ENCODE results near the gene AUNIP. TPM values are rescaled to one million over a fixed set of nuclear protein-coding genes. Genes with fewer than 3 reads are reported as not detected.

Gene AUNIP
- polyA plus RNA-seq, 2 of the 4 experiments (the other 2 are of a cell fraction): 6.5 to 8.4 TPM

DNA sequence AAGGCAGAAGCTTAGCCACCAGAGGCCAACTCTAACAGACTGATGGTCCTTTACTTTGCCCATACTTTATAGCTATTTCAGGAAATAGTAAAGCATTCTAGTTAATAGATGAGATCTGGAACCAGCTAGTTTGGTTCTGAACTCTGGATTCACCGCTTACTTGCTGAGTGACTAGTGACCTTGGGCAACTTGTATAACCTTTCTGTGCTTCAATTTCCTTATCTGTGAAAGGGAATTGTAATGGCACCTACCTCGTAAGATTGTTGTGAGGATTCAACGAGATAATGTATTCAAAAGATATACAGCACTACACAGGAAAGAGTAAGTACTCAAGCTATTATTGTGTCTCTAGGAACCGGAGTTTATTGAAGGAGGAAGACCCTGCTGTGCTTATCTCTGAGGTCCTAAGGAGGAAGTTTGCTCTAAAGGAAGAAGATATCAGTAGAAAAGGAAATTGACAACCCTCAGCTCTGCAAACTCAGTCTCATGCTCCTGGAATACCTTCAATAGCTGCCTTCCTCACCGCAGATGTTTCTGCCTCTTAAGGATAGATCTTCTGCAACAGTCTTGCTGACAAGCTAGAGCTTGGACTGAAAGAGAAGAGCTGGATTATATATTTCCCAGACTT is 27.6 kb downstream of the AUNIP start:
- H3K4me2 ChIP-seq: no peak overlapping the region
- FAIRE-seq (no peak), ATAC-seq (no peak), DNase-seq (ENCODE audit: low read depth in 1 of 2, low spot score in 1 of 2) (no peak)
- H3K4me3 ChIP-seq: no peak overlapping the region
- no peaks in the 10 kb centered on the region for H3K9me3 ChIP-seq
- CTCF ChIA-PET: interaction anchor here (1.2 to 1.8 kb wide), 4 partner anchors 9 to 64 kb away, joined by 3 to 5 read pairs (median 4); partner anchors contain the start of gene PAQR7
- WGBS (ENCODE audit: missing lambda C conversion rate): 91% methylated on average over 5 of the region's 5 CpGs
- POLR2A ChIA-PET: no interaction called here
- TF ChIP-seq, protein P1, sequence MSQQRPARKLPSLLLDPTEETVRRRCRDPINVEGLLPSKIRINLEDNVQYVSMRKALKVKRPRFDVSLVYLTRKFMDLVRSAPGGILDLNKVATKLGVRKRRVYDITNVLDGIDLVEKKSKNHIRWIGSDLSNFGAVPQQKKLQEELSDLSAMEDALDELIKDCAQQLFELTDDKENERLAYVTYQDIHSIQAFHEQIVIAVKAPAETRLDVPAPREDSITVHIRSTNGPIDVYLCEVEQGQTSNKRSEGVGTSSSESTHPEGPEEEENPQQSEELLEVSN (IDR thresholded peaks at IDR 0.05; ENCODE audit: borderline replicate concordance, low read depth): no peak
- no peak for TF ChIP-seq NPAS2 (CRISPR knock-in tag; IDR thresholded peaks at IDR 0.05; ENCODE audit: borderline replicate concordance)
- H3K4me1 ChIP-seq: no peaks in the 10 kb centered on the region
- H3K27ac ChIP-seq: no peak overlapping the region

DNA sequence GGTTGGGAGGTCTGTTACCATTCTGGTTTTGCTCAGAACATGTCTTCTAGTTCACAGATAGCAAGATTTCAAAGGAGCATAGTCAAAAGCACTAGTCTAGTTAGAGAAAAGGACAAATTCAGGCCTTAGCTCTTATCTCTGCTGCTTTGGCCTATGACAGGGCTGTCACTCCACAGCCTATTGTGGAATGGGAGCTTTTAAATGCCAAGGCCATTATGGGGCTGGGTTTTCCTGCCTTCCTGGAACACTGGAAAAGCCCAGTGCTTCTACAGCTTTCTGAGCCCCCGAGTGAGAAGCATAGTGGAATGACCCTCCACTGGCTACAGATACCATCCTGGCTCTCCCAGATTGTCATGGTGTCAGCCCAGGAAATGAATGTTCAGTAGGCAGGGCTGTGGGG is 30.2 kb downstream of the AUNIP start:
- POLR2A ChIA-PET: interaction anchor here (0.5 kb wide), 1 partner anchor 306 kb away, joined by 3 read pairs; no protein-coding TSS in a partner anchor
- 89% methylated on average over 1 of the region's 1 CpG for WGBS (ENCODE audit: missing lambda C conversion rate)
- no peak overlapping the region for H3K4me3 ChIP-seq

More for the DNA sequence above, 30.2 kb downstream of the AUNIP start:
- TF ChIP-seq, protein P2, sequence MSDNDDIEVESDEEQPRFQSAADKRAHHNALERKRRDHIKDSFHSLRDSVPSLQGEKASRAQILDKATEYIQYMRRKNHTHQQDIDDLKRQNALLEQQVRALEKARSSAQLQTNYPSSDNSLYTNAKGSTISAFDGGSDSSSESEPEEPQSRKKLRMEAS (IDR thresholded peaks at IDR 0.05): no peak
- TF ChIP-seq, protein P3, sequence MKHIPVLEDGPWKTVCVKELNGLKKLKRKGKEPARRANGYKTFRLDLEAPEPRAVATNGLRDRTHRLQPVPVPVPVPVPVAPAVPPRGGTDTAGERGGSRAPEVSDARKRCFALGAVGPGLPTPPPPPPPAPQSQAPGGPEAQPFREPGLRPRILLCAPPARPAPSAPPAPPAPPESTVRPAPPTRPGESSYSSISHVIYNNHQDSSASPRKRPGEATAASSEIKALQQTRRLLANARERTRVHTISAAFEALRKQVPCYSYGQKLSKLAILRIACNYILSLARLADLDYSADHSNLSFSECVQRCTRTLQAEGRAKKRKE (CRISPR knock-in tag; IDR thresholded peaks at IDR 0.05; ENCODE audit: low read depth): no peak
- TF ChIP-seq, protein P4, sequence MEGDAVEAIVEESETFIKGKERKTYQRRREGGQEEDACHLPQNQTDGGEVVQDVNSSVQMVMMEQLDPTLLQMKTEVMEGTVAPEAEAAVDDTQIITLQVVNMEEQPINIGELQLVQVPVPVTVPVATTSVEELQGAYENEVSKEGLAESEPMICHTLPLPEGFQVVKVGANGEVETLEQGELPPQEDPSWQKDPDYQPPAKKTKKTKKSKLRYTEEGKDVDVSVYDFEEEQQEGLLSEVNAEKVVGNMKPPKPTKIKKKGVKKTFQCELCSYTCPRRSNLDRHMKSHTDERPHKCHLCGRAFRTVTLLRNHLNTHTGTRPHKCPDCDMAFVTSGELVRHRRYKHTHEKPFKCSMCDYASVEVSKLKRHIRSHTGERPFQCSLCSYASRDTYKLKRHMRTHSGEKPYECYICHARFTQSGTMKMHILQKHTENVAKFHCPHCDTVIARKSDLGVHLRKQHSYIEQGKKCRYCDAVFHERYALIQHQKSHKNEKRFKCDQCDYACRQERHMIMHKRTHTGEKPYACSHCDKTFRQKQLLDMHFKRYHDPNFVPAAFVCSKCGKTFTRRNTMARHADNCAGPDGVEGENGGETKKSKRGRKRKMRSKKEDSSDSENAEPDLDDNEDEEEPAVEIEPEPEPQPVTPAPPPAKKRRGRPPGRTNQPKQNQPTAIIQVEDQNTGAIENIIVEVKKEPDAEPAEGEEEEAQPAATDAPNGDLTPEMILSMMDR (IDR thresholded peaks at IDR 0.05): no peak
- TF ChIP-seq KDM5A (IDR thresholded peaks at IDR 0.05): no peak
- TF ChIP-seq KDM1A (IDR thresholded peaks at IDR 0.05; ENCODE audit: low read depth): no peak
- no peak for TF ChIP-seq MAZ (IDR thresholded peaks at IDR 0.05; ENCODE audit: borderline replicate concordance, low read depth, low read length)
- no peak for TF ChIP-seq HOXB13 (CRISPR knock-in tag; IDR thresholded peaks at IDR 0.05; ENCODE audit: low read depth)
- TF ChIP-seq, protein P5, sequence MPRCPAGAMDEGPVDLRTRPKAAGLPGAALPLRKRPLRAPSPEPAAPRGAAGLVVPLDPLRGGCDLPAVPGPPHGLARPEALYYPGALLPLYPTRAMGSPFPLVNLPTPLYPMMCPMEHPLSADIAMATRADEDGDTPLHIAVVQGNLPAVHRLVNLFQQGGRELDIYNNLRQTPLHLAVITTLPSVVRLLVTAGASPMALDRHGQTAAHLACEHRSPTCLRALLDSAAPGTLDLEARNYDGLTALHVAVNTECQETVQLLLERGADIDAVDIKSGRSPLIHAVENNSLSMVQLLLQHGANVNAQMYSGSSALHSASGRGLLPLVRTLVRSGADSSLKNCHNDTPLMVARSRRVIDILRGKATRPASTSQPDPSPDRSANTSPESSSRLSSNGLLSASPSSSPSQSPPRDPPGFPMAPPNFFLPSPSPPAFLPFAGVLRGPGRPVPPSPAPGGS (IDR thresholded peaks at IDR 0.05): no peak
- TF ChIP-seq POLR2AphosphoS2 (conservative IDR thresholded peaks at IDR 0.05; ENCODE audit: low read length): no peak
- no peak for TF ChIP-seq SMC3 (IDR thresholded peaks at IDR 0.05)
- no peak for TF ChIP-seq JUNB (IDR thresholded peaks at IDR 0.05)
- no peak for TF ChIP-seq ZFP36 (IDR thresholded peaks at IDR 0.05; ENCODE audit: borderline replicate concordance, partially characterized antibody)
- TF ChIP-seq NPAS2 (CRISPR knock-in tag; IDR thresholded peaks at IDR 0.05; ENCODE audit: borderline replicate concordance): no peak
- TF ChIP-seq GATA3 (IDR thresholded peaks at IDR 0.05; ENCODE audit: borderline replicate concordance): no peak
- TF ChIP-seq, protein P6, sequence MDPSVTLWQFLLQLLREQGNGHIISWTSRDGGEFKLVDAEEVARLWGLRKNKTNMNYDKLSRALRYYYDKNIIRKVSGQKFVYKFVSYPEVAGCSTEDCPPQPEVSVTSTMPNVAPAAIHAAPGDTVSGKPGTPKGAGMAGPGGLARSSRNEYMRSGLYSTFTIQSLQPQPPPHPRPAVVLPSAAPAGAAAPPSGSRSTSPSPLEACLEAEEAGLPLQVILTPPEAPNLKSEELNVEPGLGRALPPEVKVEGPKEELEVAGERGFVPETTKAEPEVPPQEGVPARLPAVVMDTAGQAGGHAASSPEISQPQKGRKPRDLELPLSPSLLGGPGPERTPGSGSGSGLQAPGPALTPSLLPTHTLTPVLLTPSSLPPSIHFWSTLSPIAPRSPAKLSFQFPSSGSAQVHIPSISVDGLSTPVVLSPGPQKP (IDR thresholded peaks at IDR 0.05; ENCODE audit: low read depth, low read length): no peak
- no peak for TF ChIP-seq HDAC2 (IDR thresholded peaks at IDR 0.05)
- no peak for TF ChIP-seq HOXA7 (CRISPR knock-in tag; IDR thresholded peaks at IDR 0.05)
- no peak for TF ChIP-seq SREBF2 (IDR thresholded peaks at IDR 0.05)
- no peak for TF ChIP-seq EP300 (IDR thresholded peaks at IDR 0.05)
- FAIRE-seq (no peak), ATAC-seq (no peak), DNase-seq (ENCODE audit: low read depth in 1 of 2, low spot score in 1 of 2) (no peak)
- H3K4me2 ChIP-seq: no peak overlapping the region
- CTCF ChIA-PET: interaction anchor here (0.6 to 1.8 kb wide), 3 partner anchors 8 to 76 kb away, joined by 3 to 4 read pairs (median 3); partner anchors contain the start of gene MTFR1L
- 0 out of 3 replicates have a peak, but pooled peaks cover 4% of the 10 kb centered on the region for H3K4me1 ChIP-seq
- no peaks in the 10 kb centered on the region for H3K9me3 ChIP-seq
- no peak overlapping the region for H3K27ac ChIP-seq

All from A549 (cell line).